Thyroid gland (tissue), 4 donors: ENCODE measurements around the gene PSAP. TPM values are rescaled to one million over a fixed set of nuclear protein-coding genes. Genes with fewer than 3 reads are reported as not detected.

Experiments
- DNase-seq, 2 donors: peaks; one replicate each; pipeline ENCODE4 v3.0.0-alpha.2; 2019
- H3K27ac ChIP-seq, 3 donors: fragments of 200-600 bp; sonication (generic); 1 replicate in 2 of 3; 2 replicates in 1 of 3; pipeline ENCODE4 v1.5.1; 2016 to 2019; ENCODE audit warnings: mild to moderate bottlenecking in 1 of 3, moderate library complexity in 1 of 3
- H3K27me3 ChIP-seq: fragments of 200-600 bp; sonication (generic); one replicate; pipeline ENCODE4 v1.5.1; 2019
- H3K36me3 ChIP-seq, 2 donors: fragments of 200-600 bp; sonication (generic); one replicate each; pipeline ENCODE4 v1.5.1; 2016 to 2019
- H3K4me1 ChIP-seq, 2 donors: fragments of 200-600 bp; sonication (generic); one replicate each; pipeline ENCODE4 v1.5.1; 2017 to 2019
- H3K4me3 ChIP-seq, 3 donors: fragments of 200-600 bp; sonication (generic); replicated peaks in 1 of 3; 1 replicate in 2 of 3; 2 replicates in 1 of 3; pipeline ENCODE4 v1.5.1; 2016; ENCODE audit warnings: mild to moderate bottlenecking in 1 of 3
- H3K9me3 ChIP-seq: fragments of 200-600 bp; sonication (generic); one replicate; pipeline ENCODE4 v1.5.1; 2017
- POLR2A ChIP-seq, 2 donors: fragments of 450-650 bp; IDR thresholded peaks; one replicate each; pipeline ENCODE4 v1.6.1; 2017; ENCODE audit warnings: antibody characterized with exemption in 2 of 2, mild to moderate bottlenecking in 2 of 2, moderate library complexity in 1 of 2
- WGBS, 2 donors: methylation state at CpG; one replicate each; pipeline ENCODE4 v1.1.5; 2017; 5-methylcytosine and 5-hydroxymethylcytosine counted together
- intact Hi-C: fragments of 100-400 bp; cut with DNase I; formaldehyde crosslinking; loops from one replicate; pipeline ENCODE4 v1.15.1; 2023
- total RNA-seq, 4 donors: library from RNA; depleted of rRNA; stranded (reverse); fragments of >200 nt; gene quantifications; one replicate each; pipeline ENCODE4 v1.2.3, GENCODE V29; 2016
- TF ChIP-seq, protein P1 (sequence below), 6 experiments: fragments of 200-600 bp in 3 of 6; fragments of 450-650 bp in 3 of 6; sonication (generic) in 3 of 6; IDR thresholded peaks; one replicate each; pipeline ENCODE4 v1.5.1; 2016 to 2019; ENCODE audit warnings: antibody characterized with exemption in 6 of 6, mild to moderate bottlenecking in 2 of 6, inconsistent platforms in 1 of 6, moderate library complexity in 1 of 6

The PSAP gene
- total RNA-seq, 4 donors from 2014 or later = 978 to 1,211 (median 1,123) TPM

DNA sequence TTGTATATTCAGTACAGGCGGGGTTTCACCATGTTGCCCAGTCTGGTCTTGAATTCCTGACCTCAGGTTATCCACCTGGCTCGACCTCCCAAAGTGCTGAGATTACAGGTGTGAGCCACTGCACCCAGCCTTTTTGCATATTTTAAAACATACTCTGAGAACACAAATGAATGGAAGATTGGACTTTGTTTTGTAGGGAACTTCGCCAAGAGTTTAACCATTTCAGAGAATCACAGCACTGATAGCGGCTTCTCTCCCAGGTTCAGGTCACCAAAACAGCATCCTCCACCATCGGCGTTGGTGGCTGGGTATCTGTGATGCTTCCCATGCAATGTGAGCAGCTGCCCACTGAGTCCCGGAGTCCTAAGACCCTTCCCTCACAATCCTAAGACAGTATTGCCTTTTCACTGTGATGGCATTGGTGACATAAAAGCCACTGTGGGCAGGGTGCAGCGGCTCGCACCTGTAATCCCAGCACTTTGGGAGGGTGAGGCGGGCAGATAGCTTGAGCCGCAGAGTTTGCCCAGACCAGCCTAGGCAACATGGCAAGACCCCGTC lies 42.3 kb upstream of the PSAP start:
- WGBS, 2 donors = 82 to 90% methylated on average over 12 of the region's 12 CpGs
- H3K4me3 ChIP-seq = no peak overlapping the region
- TF ChIP-seq, protein P1, sequence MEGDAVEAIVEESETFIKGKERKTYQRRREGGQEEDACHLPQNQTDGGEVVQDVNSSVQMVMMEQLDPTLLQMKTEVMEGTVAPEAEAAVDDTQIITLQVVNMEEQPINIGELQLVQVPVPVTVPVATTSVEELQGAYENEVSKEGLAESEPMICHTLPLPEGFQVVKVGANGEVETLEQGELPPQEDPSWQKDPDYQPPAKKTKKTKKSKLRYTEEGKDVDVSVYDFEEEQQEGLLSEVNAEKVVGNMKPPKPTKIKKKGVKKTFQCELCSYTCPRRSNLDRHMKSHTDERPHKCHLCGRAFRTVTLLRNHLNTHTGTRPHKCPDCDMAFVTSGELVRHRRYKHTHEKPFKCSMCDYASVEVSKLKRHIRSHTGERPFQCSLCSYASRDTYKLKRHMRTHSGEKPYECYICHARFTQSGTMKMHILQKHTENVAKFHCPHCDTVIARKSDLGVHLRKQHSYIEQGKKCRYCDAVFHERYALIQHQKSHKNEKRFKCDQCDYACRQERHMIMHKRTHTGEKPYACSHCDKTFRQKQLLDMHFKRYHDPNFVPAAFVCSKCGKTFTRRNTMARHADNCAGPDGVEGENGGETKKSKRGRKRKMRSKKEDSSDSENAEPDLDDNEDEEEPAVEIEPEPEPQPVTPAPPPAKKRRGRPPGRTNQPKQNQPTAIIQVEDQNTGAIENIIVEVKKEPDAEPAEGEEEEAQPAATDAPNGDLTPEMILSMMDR (IDR thresholded peaks at IDR 0.05) = no peak
- no peak for TF ChIP-seq POLR2A (IDR thresholded peaks at IDR 0.05)
- H3K27ac ChIP-seq = no peak overlapping the region
- no peaks in the 10 kb centered on the region for H3K36me3 ChIP-seq
- DNase-seq = no peak
- peaks cover 5 to 15% of the 10 kb centered on the region in 2 donors for H3K4me1 ChIP-seq
- H3K27me3 ChIP-seq = no peaks in the 10 kb centered on the region
- intact Hi-C loops = loop anchor here (10.0 kb wide), 2 partner anchors 59 to 151 kb away; no protein-coding TSS in a partner anchor
- no peaks in the 10 kb centered on the region for H3K9me3 ChIP-seq

GRCh38 chr10:71891437-71891836 lies 40.4 kb upstream of the PSAP start:
- Histone ChIP-seq H3K9me3 (no peaks in the 10 kb centered on the region), H3K4me1 (peaks cover 5 to 19% of the 10 kb centered on the region in 2 donors), H3K36me3 (no peaks in the 10 kb centered on the region), H3K27me3 (no peaks in the 10 kb centered on the region), H3K4me3 (no peak overlapping the region), H3K27ac (no peak overlapping the region)
- intact Hi-C loops = loop anchor here (10.0 kb wide), 2 partner anchors 57 to 153 kb away; no protein-coding TSS in a partner anchor
- WGBS, 2 donors = 88 to 96% methylated on average over 7 of the region's 7 CpGs
- TF ChIP-seq POLR2A (IDR thresholded peaks at IDR 0.05) = no peak
- TF ChIP-seq, protein P1 (IDR thresholded peaks at IDR 0.05) = no peak
- no peak for DNase-seq

- TF ChIP-seq POLR2A (IDR thresholded peaks at IDR 0.05) = no peak
- TF ChIP-seq, protein P1 (IDR thresholded peaks at IDR 0.05) = peak in 1 of 6 experiments; percentile 2
- Histone ChIP-seq H3K27me3 (no peaks in the 10 kb centered on the region), H3K9me3 (no peaks in the 10 kb centered on the region), H3K4me3 (peak overlapping the region in 1 of 3 donors; percentile 32), H3K36me3 (no peaks in the 10 kb centered on the region), H3K4me1 (peaks cover 5 to 19% of the 10 kb centered on the region in 2 donors), H3K27ac (peak overlapping the region in 2 of 3 donors; percentile 51 to 62)
- DNase-seq = no peak
- WGBS, 2 donors = 33 to 40% methylated on average over 9 of the region's 9 CpGs
- intact Hi-C loops = no loop called here
Measured at GRCh38 chr10:71889388-71889987, 38.4 kb upstream of the PSAP start.

GRCh38 chr10:71888623-71889387 lies 37.8 kb upstream of the PSAP start:
- WGBS, 2 donors = 1% methylated on average over 40 to 45 of the region's 48 CpGs
- H3K36me3 ChIP-seq = no peaks in the 10 kb centered on the region
- peaks cover 5 to 19% of the 10 kb centered on the region in 2 donors for H3K4me1 ChIP-seq
- peak overlapping the region in 2 of 3 donors; percentile 25 to 32 for H3K4me3 ChIP-seq
- peak overlapping the region; percentile 45 to 62 (median 51) for H3K27ac ChIP-seq
- TF ChIP-seq POLR2A (IDR thresholded peaks at IDR 0.05) = peak in 1 of 2 donors; percentile 20
- TF ChIP-seq, protein P1 (IDR thresholded peaks at IDR 0.05) = peak in 1 of 6 experiments; percentile 9
- no peaks in the 10 kb centered on the region for H3K9me3 ChIP-seq
- DNase-seq = peak; percentile 72 to 79
- intact Hi-C loops = no loop called here
- no peaks in the 10 kb centered on the region for H3K27me3 ChIP-seq
